BJ (cell line): ENCODE measurements around the gene TINAGL1. TPM values are rescaled to one million over a fixed set of nuclear protein-coding genes. Genes with fewer than 3 reads are reported as not detected.
A peak's percentile ranks its signal among the peaks of the same experiment; 100 is the strongest.

Experiments used
- CTCF ChIA-PET: fragments of 350-600 bp; formaldehyde crosslinking; extraction: SDS; loops from one replicate; lab custom pipeline; 2021; ENCODE audit warnings: antibody characterized with exemption, inconsistent platforms; lab: Yijun Ruan, JAX
- POLR2A ChIA-PET: fragments of 300-600 bp; sonication (Branson Sonifier 250); formaldehyde crosslinking; extraction: SDS; loops from one replicate; lab custom pipeline; 2021; ENCODE audit warnings: antibody characterized with exemption; lab: Charles Lee
- DNase-seq: peaks from one replicate; pipeline ENCODE4 v3.0.0-alpha.2; 2011; ENCODE audit warnings: low read depth
- H3K27me3 ChIP-seq: 2 replicates; pipeline ENCODE4 v1.6.0; 2011; ENCODE audit warnings: low read length; ENCODE audit not compliant: control insufficient read depth, insufficient read depth
- H3K36me3 ChIP-seq: 2 replicates; pipeline ENCODE4 v1.5.1; 2011; ENCODE audit warnings: low read length; ENCODE audit not compliant: control insufficient read depth, insufficient read depth
- H3K4me3 ChIP-seq: 2 replicates; pipeline ENCODE4 v1.5.1; 2011; ENCODE audit warnings: low read depth, mild to moderate bottlenecking, control low read depth, low read length
- CTCF ChIP-seq: IDR thresholded peaks from 2 replicates; pipeline ENCODE4 v1.5.1; 2011; ENCODE audit warnings: low read depth, mild to moderate bottlenecking, control low read depth, inconsistent platforms, low read length, moderate library complexity; ENCODE audit not compliant: insufficient read depth
- polyA plus RNA-seq: library from polyadenylated mRNA; depleted of rRNA; stranded (reverse); fragments of >200 nt; gene quantifications from 2 replicates; pipeline ENCODE4 v1.2.3, GENCODE V29; 2011

TINAGL1 gene
- polyA plus RNA-seq, 1 experiment = 39.0 TPM

DNA sequence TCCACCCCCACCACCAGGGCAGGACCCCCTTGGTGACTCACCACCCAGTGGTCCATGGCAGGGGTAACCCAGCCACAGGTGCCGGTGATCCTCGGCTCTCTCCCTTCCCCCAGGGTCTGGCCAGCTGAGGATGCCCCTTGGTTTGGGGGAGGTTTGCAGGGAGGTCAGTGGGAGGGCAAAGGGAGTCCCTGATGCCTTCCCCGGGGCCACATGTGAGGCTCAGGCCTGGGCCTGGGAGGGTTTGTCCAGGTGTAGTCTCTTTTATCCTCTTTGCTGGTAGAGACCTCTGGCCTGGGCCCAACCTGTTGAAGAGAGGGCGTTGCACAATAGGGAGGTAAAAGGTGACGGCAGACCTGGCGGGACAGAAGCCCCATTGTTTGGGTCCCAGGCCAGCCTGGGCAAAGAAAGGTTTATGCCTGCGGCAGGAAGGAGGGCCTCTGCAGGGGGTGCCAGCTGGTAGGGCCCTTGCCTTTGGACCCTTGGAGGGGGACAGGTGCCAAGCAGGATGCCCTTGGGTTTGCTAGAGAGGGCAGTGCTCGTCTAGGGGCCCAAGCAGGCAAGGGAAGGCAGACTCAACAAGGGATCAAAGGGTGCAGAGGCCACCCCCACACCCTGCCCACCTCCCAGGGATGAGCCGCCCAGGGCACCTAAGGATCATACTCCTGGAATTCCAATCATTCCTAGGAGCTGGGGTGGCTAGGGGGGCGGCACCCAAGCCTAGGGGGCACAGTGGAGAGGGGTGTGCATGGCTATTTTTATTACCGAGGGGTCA lies 760 bp upstream of the TINAGL1 start:
- no peak for DNase-seq
- ChIA-PET POLR2A (no interaction called here), CTCF (interaction anchor here (3.1 to 18.7 kb wide), 2 partner anchors 14 to 214 kb away, joined by 8 to 366 read pairs; no protein-coding TSS in a partner anchor)
- no peaks in the 10 kb centered on the region for H3K27me3 ChIP-seq
- no peaks in the 10 kb centered on the region for H3K36me3 ChIP-seq
- no peak for TF ChIP-seq CTCF
- H3K4me3 ChIP-seq = no peak overlapping the region

DNA sequence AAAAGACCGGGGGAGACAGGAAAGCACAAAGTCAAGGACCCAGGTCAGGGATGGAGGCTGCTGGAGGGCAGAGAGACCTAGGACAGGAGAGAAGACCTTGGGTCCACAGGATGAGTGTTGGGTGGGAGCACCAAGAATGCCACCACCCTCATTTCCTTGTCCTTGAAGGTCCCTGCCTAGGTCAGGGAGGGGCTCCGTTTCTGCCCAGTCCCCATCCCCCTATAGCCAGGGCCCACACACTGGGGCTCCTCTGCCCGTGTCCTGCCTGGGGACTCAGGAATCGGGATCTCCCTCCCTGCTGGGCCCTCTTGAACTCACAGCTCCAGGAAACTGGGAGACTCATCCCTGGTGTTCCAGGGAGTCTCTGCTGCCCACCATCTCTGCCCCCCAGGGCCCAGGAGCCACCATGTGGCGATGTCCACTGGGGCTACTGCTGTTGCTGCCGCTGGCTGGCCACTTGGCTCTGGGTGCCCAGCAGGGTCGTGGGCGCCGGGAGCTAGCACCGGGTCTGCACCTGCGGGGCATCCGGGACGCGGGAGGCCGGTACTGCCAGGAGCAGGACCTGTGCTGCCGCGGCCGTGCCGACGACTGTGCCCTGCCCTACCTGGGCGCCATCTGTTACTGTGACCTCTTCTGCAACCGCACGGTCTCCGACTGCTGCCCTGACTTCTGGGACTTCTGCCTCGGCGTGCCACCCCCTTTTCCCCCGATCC lies 584 bp downstream of the TINAGL1 start:
- Histone ChIP-seq H3K4me3 (peak overlapping the region; percentile 50), H3K36me3 (peaks cover 1% of the 10 kb centered on the region; the same call in 1 of the 2 replicates), H3K27me3 (no peaks in the 10 kb centered on the region)
- ChIA-PET POLR2A (no interaction called here), CTCF (interaction anchor here (0.6 to 18.7 kb wide), 4 partner anchors 13 to 212 kb away, joined by 3 to 366 read pairs (median 8); no protein-coding TSS in a partner anchor)
- TF ChIP-seq CTCF = no peak
- DNase-seq = no peak

GRCh38 chr1:31577515-31578192 lies 1.3 kb downstream of the TINAGL1 start:
- no peaks in the 10 kb centered on the region for H3K27me3 ChIP-seq
- peak overlapping the region; percentile 50 for H3K4me3 ChIP-seq
- no peak for DNase-seq
- ChIA-PET POLR2A (no interaction called here), CTCF (interaction anchor here (0.6 to 18.7 kb wide), 5 partner anchors 10 to 212 kb away, joined by 3 to 366 read pairs (median 7); no protein-coding TSS in a partner anchor)
- TF ChIP-seq CTCF = no peak
- peaks cover 1% of the 10 kb centered on the region; the same call in 1 of the 2 replicates for H3K36me3 ChIP-seq

- Histone ChIP-seq H3K27me3 (no peaks in the 10 kb centered on the region), H3K4me3 (no peak overlapping the region), H3K36me3 (peaks cover 6% of the 10 kb centered on the region)
- DNase-seq = no peak
- TF ChIP-seq CTCF = no peak
- POLR2A ChIA-PET = no interaction called here
- CTCF ChIA-PET = interaction anchor here (1.3 to 18.7 kb wide), 2 partner anchors 10 to 38 kb away, joined by 3 to 366 read pairs; partner anchors contain the start of gene HCRTR1
Observed at GRCh38 chr1:31579374-31579773, 3.1 kb downstream of the TINAGL1 start.
